Neural crest cell (in vitro differentiated cells): ENCODE results near the gene ANKRD13B. TPM values are rescaled to one million over a fixed set of nuclear protein-coding genes. Genes with fewer than 3 reads are reported as not detected.

Experiments used
- DNase-seq: peaks from one replicate; pipeline ENCODE4 v3.0.0; 2021; ENCODE audit warnings: low read depth, mixed read lengths, low spot score
- H3K27ac Mint-ChIP-seq: one replicate; pipeline ENCODE4 v1.8.0; 2021; ENCODE audit warnings: mild to moderate bottlenecking, mixed read lengths; ENCODE audit not compliant: unreplicated experiment
- H3K27me3 Mint-ChIP-seq: 2 replicates; pipeline ENCODE4 v1.8.0; 2021; ENCODE audit warnings: low read depth, mild to moderate bottlenecking, mixed read lengths
- H3K36me3 Mint-ChIP-seq: 2 replicates; pipeline ENCODE4 v1.8.0; 2021; ENCODE audit warnings: low read depth, mild to moderate bottlenecking, mixed read lengths
- H3K4me1 Mint-ChIP-seq: 2 replicates; pipeline ENCODE4 v1.8.0; 2021; ENCODE audit warnings: mixed read lengths
- H3K4me3 Mint-ChIP-seq: one replicate; pipeline ENCODE4 v1.8.0; 2021; ENCODE audit warnings: mild to moderate bottlenecking, mixed read lengths
- H3K9me3 Mint-ChIP-seq: 2 replicates; pipeline ENCODE4 v1.8.0; 2021; ENCODE audit warnings: mixed read lengths
- CTCF ChIP-seq: fragments of 200-600 bp; sonication (generic); conservative IDR thresholded peaks from 2 replicates; pipeline ENCODE4 v1.5.0; 2021; ENCODE audit warnings: antibody characterized with exemption, mild to moderate bottlenecking
- total RNA-seq: library from RNA; stranded (reverse); gene quantifications from 2 replicates; pipeline ENCODE4 v1.2.1, GENCODE V29; 2021

Gene ANKRD13B
- total RNA-seq, 1 donor from 2014 or later = 70.0 TPM

GRCh38 chr17:29612404-29613280 is 19.7 kb downstream of the ANKRD13B start:
- Mint-ChIP-seq H3K27me3 (peaks cover 37% of the 10 kb centered on the region), H3K4me1 (peaks cover 28% of the 10 kb centered on the region), H3K4me3 (no peak overlapping the region), H3K36me3 (peaks cover 8% of the 10 kb centered on the region), H3K27ac (no peak overlapping the region), H3K9me3 (no peaks in the 10 kb centered on the region)
- TF ChIP-seq CTCF = no peak
- DNase-seq = no peak

- no peak overlapping the region for H3K27ac Mint-ChIP-seq
These were observed 20.5 kb downstream of the ANKRD13B start for GRCh38 chr17:29613352-29613837.

GRCh38 chr17:29613856-29614255 is 20.9 kb downstream of the ANKRD13B start:
- Mint-ChIP-seq H3K4me1 (peaks cover 28% of the 10 kb centered on the region), H3K4me3 (peak overlapping the region; percentile 54), H3K36me3 (peaks cover 8% of the 10 kb centered on the region), H3K27me3 (peaks cover 47% of the 10 kb centered on the region), H3K27ac (no peak overlapping the region), H3K9me3 (no peaks in the 10 kb centered on the region)
- TF ChIP-seq CTCF = no peak
- no peak for DNase-seq

More at GRCh38 chr17:29613352-29613837, 20.5 kb downstream of the ANKRD13B start:
- Mint-ChIP-seq H3K27me3 (peaks cover 42% of the 10 kb centered on the region), H3K4me1 (peaks cover 28% of the 10 kb centered on the region), H3K9me3 (no peaks in the 10 kb centered on the region), H3K4me3 (no peak overlapping the region), H3K36me3 (peaks cover 8% of the 10 kb centered on the region)
- DNase-seq = peak; percentile 96
- TF ChIP-seq CTCF = peak; percentile 83

GRCh38 chr17:29614349-29615047 is 21.6 kb downstream of the ANKRD13B start:
- peak overlapping the region; percentile 56 for H3K4me3 Mint-ChIP-seq
- H3K27ac Mint-ChIP-seq = peak overlapping the region; percentile 96
- no peak for TF ChIP-seq CTCF
- no peaks in the 10 kb centered on the region for H3K9me3 Mint-ChIP-seq
- H3K4me1 Mint-ChIP-seq = peaks cover 28% of the 10 kb centered on the region
- peaks cover 7% of the 10 kb centered on the region for H3K36me3 Mint-ChIP-seq
- H3K27me3 Mint-ChIP-seq = peaks cover 53% of the 10 kb centered on the region
- no peak for DNase-seq

GRCh38 chr17:29615048-29615385 is 22.1 kb downstream of the ANKRD13B start:
- Mint-ChIP-seq H3K9me3 (no peaks in the 10 kb centered on the region), H3K4me1 (peaks cover 28% of the 10 kb centered on the region), H3K27me3 (peaks cover 59% of the 10 kb centered on the region), H3K27ac (no peak overlapping the region), H3K36me3 (peaks cover 6% of the 10 kb centered on the region), H3K4me3 (peak overlapping the region; percentile 56)
- no peak for TF ChIP-seq CTCF
- no peak for DNase-seq
